ENCODE data around the gene ALS2.
A peak's percentile ranks its signal among the peaks of the same experiment; 100 is the strongest.
"Not testable (repeated sequence)": the region's sequence is repeated elsewhere in the genome, so short reads cannot be mapped to it uniquely, and the experiment has no call there.

The ALS2 gene

GRCh38 chr2:201794294-201794693 is 13.6 kb upstream of the ALS2 start:
- no peak for DNase-seq (ENCODE audit: low read depth in 2 of 2)

- DNase-seq (ENCODE audit: low read depth in 2 of 2), result no peak
Measured at GRCh38 chr2:201793631-201794030, 12.9 kb upstream of the ALS2 start.

- no peak for DNase-seq (ENCODE audit: low read depth in 2 of 2)
Measured at GRCh38 chr2:201790989-201791388, 10.3 kb upstream of the ALS2 start.

GRCh38 chr2:201790291-201790690 is 9.6 kb upstream of the ALS2 start:
- no peak for DNase-seq (ENCODE audit: low read depth in 2 of 2)

GRCh38 chr2:201789395-201789794 is 8.7 kb upstream of the ALS2 start:
- no peak for DNase-seq (ENCODE audit: low read depth in 2 of 2)

- DNase-seq (ENCODE audit: low read depth in 2 of 2), result no peak
Measured at GRCh38 chr2:201788371-201788770, 7.6 kb upstream of the ALS2 start.

GRCh38 chr2:201786471-201786870 is 5.7 kb upstream of the ALS2 start:
- DNase-seq (ENCODE audit: low read depth in 2 of 2), result no peak

- no peak for DNase-seq (ENCODE audit: low read depth in 2 of 2)
Measured at GRCh38 chr2:201785135-201785534, 4.4 kb upstream of the ALS2 start.

GRCh38 chr2:201784563-201784962 is 3.8 kb upstream of the ALS2 start:
- no peak for DNase-seq (ENCODE audit: low read depth in 2 of 2)

- peak in 1 of 2 donors; percentile 2 for DNase-seq (ENCODE audit: low read depth in 2 of 2)
Measured at GRCh38 chr2:201781557-201782051, 871 bp upstream of the ALS2 start.

- no peak for DNase-seq (ENCODE audit: low read depth in 2 of 2)
Measured at GRCh38 chr2:201779901-201780673, 646 bp downstream of the ALS2 start.

- no peak for DNase-seq (ENCODE audit: low read depth in 2 of 2)
Measured at GRCh38 chr2:201777869-201778268, 2.9 kb downstream of the ALS2 start.

GRCh38 chr2:201777043-201777442 is 3.7 kb downstream of the ALS2 start:
- no peak for DNase-seq (ENCODE audit: low read depth in 2 of 2)

GRCh38 chr2:201775326-201775725 is 5.4 kb downstream of the ALS2 start:
- no peak for DNase-seq (ENCODE audit: low read depth in 2 of 2)

- no peak for DNase-seq (ENCODE audit: low read depth in 2 of 2)
Measured at GRCh38 chr2:201774546-201774945, 6.2 kb downstream of the ALS2 start.

GRCh38 chr2:201773990-201774389 is 6.7 kb downstream of the ALS2 start:
- no peak for DNase-seq (ENCODE audit: low read depth in 2 of 2)

- DNase-seq (ENCODE audit: low read depth in 2 of 2), result no peak
Measured at GRCh38 chr2:201769666-201770373, 10.9 kb downstream of the ALS2 start.

- no peak for DNase-seq (ENCODE audit: low read depth in 2 of 2)
Measured at GRCh38 chr2:201768918-201769317, 11.8 kb downstream of the ALS2 start.

- DNase-seq (ENCODE audit: low read depth in 2 of 2), result no peak
Measured at GRCh38 chr2:201765799-201766198, 14.9 kb downstream of the ALS2 start.

- DNase-seq (ENCODE audit: low read depth in 2 of 2), result not testable (repeated sequence)
Measured at GRCh38 chr2:201764469-201764868, 16.3 kb downstream of the ALS2 start.

GRCh38 chr2:201761101-201761500 is 19.6 kb downstream of the ALS2 start:
- no peak for DNase-seq (ENCODE audit: low read depth in 2 of 2)

GRCh38 chr2:201759567-201759966 is 21.2 kb downstream of the ALS2 start:
- DNase-seq (ENCODE audit: low read depth in 2 of 2), result no peak

- DNase-seq (ENCODE audit: low read depth in 2 of 2), result no peak
Measured at GRCh38 chr2:201758873-201759272, 21.9 kb downstream of the ALS2 start.
